Skeletal muscle tissue (tissue), 4 donors: ENCODE measurements around the gene PALM. TPM values are rescaled to one million over a fixed set of nuclear protein-coding genes. Genes with fewer than 3 reads are reported as not detected.
"Not testable (repeated sequence)": the region's sequence is repeated elsewhere in the genome, so short reads cannot be mapped to it uniquely, and the experiment has no call there.

Source experiments
- H3K27ac ChIP-seq: one replicate; pipeline ENCODE4 v1.7.0; 2013; ENCODE audit warnings: mild to moderate bottlenecking, low read depth, low read length, inconsistent platforms
- H3K27me3 ChIP-seq, 3 donors: one replicate each; pipeline ENCODE4 v1.7.0; 2013; ENCODE audit warnings: low read length in 3 of 3; ENCODE audit not compliant: control insufficient read depth in 3 of 3, insufficient read depth in 3 of 3
- H3K36me3 ChIP-seq, 3 donors: one replicate each; pipeline ENCODE4 v1.7.0; 2013; ENCODE audit warnings: low read length in 3 of 3; ENCODE audit not compliant: control insufficient read depth in 3 of 3, insufficient read depth in 3 of 3
- H3K4me1 ChIP-seq, 3 donors: one replicate each; pipeline ENCODE4 v1.7.0; 2013; ENCODE audit warnings: low read length in 3 of 3, mild to moderate bottlenecking in 3 of 3; ENCODE audit not compliant: control insufficient read depth in 3 of 3, insufficient read depth in 3 of 3
- H3K4me3 ChIP-seq, 3 donors: one replicate each; pipeline ENCODE4 v1.7.0; 2013; ENCODE audit warnings: low read length in 3 of 3
- H3K9ac ChIP-seq, 3 donors: one replicate each; pipeline ENCODE4 v1.7.0; 2013; ENCODE audit warnings: low read length in 3 of 3, mild to moderate bottlenecking in 3 of 3, moderate library complexity in 2 of 3, low read depth in 1 of 3
- H3K9me3 ChIP-seq, 3 donors: one replicate each; pipeline ENCODE4 v1.7.0; 2013; ENCODE audit warnings: low read length in 3 of 3; ENCODE audit not compliant: control insufficient read depth in 3 of 3
- total RNA-seq: library from RNA; depleted of rRNA; stranded (reverse); fragments of >200 nt; gene quantifications from one replicate; pipeline ENCODE4 v1.2.3, GENCODE V29; 2014
- donor health status: Osteomylitis.

The PALM gene
- total RNA-seq, 1 donor from 2014 or later = 13.0 TPM

- Histone ChIP-seq H3K27me3 (peaks cover 0 to 7% (median 5%) of the 10 kb centered on the region in 3 donors), H3K9ac (no peak overlapping the region), H3K27ac (no peak overlapping the region), H3K4me3 (no peak overlapping the region), H3K9me3 (no peaks in the 10 kb centered on the region), H3K36me3 (no peaks in the 10 kb centered on the region), H3K4me1 (no peaks in the 10 kb centered on the region)
Observed at GRCh38 chr19:688214-688613, 20.5 kb upstream of the PALM start.

DNA sequence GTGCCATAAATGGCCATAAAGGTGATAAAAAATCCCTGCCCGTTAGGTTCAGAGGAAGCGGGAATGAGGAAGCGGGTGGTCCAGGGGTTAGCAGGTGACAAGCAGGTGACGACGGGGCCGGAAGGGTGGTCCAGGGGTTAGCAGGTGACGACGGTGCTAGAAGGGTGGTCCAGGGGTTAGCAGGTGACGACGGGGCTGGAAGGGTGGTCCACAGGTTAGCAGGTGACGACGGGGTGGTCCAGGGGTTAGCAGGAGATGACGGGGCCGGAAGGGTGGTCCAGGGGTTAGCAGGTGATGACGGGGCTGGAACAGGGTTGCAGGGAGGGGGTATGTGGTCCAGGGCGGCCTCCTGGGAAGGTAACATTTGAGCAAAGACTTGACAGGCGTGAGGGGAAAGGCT lies 19.7 kb upstream of the PALM start:
- no peaks in the 10 kb centered on the region for H3K4me1 ChIP-seq
- H3K9ac ChIP-seq = no peak overlapping the region
- H3K27ac ChIP-seq = no peak overlapping the region
- H3K9me3 ChIP-seq = no peaks in the 10 kb centered on the region
- no peak overlapping the region for H3K4me3 ChIP-seq
- H3K27me3 ChIP-seq = peaks cover 0 to 7% (median 5%) of the 10 kb centered on the region in 3 donors
- H3K36me3 ChIP-seq = no peaks in the 10 kb centered on the region

DNA sequence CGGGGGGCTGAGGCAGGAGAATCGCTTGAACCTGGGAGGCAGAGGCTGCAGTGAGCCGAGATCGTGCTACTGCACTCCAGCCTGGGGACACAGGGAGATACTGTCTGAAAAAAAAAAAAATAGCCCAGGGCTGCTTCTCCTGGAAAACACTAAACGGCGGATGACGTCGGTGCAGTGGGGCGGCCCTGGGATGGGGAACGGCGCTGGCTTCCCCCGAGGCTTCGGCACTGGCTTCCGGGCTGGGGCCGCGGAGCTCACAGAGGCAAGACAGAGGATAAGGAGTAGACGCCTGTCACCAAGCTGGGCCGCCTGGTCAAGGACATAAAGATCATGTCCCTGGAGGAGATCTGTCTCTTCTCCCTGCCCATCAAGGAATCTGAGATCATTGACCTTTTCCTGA lies 18.5 kb upstream of the PALM start:
- Histone ChIP-seq H3K27me3 (peaks cover 4 to 13% (median 5%) of the 10 kb centered on the region in 3 donors), H3K27ac (no peak overlapping the region), H3K4me3 (no peak overlapping the region), H3K9ac (no peak overlapping the region), H3K9me3 (no peaks in the 10 kb centered on the region), H3K4me1 (no peaks in the 10 kb centered on the region), H3K36me3 (no peaks in the 10 kb centered on the region)

DNA sequence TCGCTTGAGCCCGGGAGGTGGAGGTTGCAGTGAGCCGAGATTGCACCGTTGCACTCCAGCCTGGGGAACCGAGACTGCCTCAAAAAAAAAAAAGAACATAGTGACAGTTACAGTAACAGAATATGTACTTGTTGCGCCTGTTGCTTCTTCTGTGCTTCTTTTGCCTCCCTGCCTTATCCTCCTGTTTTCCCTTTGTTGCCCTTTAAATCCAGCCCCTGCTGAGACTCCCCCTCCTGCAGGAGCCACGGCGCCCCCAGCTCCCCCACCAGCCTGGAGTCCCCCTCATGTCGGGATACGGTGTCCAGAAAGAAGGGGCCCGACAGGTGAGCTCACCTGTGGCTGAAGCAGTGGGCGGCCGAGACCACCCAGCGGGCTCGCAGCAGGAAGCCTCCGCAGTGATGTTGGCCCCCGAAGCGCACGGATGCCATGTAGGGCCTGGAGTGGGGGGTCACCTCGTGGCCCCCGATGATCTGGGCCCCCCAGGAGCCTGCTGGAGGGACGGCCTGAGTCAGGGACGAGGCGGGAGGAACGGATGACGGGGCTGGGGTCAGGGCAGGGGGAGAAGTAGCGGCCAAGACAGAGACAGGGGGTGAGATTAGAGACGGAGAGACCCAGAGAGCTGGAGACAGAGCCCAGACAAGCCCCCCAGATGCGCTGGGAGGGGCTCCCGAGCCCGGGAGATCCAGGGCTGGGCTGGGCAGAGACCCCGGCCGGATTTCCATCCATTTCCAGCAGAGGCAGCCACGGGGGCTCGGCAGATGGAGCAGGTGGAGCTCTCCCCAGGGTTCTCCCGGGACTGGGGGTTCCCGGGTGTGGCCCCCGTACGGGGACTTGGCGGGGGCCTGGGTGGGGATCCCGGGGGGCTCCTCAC lies 14.0 kb upstream of the PALM start:
- Histone ChIP-seq H3K4me1 (no peaks in the 10 kb centered on the region), H3K9me3 (no peaks in the 10 kb centered on the region), H3K27me3 (peaks cover 4 to 21% (median 10%) of the 10 kb centered on the region in 3 donors), H3K36me3 (no peaks in the 10 kb centered on the region), H3K4me3 (no peak overlapping the region), H3K27ac (no peak overlapping the region), H3K9ac (no peak overlapping the region)

GRCh38 chr19:695352-695949 lies 13.3 kb upstream of the PALM start, which contains the start of gene PRSS57:
Gene PRSS57 (minus strand): TSS chr19:695452. CDS start chr19:695430, 22 bp downstream.
- no peak within 1 kb of the TSS for H3K4me3 ChIP-seq
- peaks cover 4 to 21% (median 9%) of the 10 kb centered on the region in 3 donors for H3K27me3 ChIP-seq
- no peaks in the 10 kb centered on the region for H3K36me3 ChIP-seq
- H3K9me3 ChIP-seq = no peaks in the 10 kb centered on the region
- no peak within 1 kb of the TSS for H3K9ac ChIP-seq
- no peak within 1 kb of the TSS for H3K27ac ChIP-seq
- H3K4me1 ChIP-seq = no peaks in the 10 kb centered on the region

DNA sequence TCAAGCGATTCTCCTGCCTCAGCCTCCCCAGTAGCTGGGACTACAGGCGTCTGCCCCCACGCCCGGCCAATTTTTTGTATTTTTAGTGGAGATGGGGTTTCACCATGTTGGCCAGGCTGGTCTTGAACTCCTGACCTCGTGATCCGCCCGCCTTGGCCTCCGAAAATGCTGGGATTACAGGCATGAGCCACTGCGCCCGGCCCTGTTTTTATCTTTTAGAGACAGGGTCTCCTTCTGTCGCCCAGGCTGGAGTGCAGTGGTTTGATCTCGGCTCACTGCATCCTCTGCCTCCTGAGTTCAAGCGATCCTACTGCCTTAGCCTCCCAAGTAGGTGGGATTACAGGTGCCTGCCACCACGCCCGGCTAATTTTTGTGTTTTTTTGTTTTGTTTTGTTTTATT lies 10.2 kb upstream of the PALM start:
- H3K36me3 ChIP-seq, H3K4me1 ChIP-seq, H3K9me3 ChIP-seq, H3K27ac ChIP-seq, H3K4me3 ChIP-seq, H3K9ac ChIP-seq: not testable (repeated sequence)
- peaks cover 13 to 34% (median 14%) of the 10 kb centered on the region in 3 donors for H3K27me3 ChIP-seq

GRCh38 chr19:699885-700284 lies 8.8 kb upstream of the PALM start:
- H3K9me3 ChIP-seq, H3K4me3 ChIP-seq, H3K36me3 ChIP-seq, H3K27ac ChIP-seq, H3K9ac ChIP-seq, H3K4me1 ChIP-seq: not testable (repeated sequence)
- H3K27me3 ChIP-seq = peaks cover 16 to 31% (median 22%) of the 10 kb centered on the region in 3 donors

DNA sequence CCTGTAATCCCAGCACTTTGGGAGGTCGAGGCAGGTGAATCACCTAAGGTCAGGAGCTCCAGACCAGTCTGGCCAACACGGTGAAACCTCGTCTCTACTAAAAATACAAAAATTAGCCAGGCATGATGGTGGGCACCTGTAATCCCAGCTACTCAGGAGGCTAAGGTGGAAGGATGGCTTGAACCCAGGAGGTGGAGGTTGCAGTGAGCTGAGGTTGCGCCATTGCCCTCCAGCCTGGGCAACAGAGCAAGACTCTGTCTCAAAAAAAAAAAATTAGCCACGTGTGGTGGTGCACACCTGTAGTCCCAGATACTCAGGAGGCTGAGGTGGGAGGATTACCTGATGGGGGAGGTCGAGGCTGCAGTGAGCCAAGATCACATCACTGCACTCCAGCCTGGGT lies 5.9 kb upstream of the PALM start:
- H3K4me3 ChIP-seq, H3K27ac ChIP-seq, H3K9me3 ChIP-seq, H3K9ac ChIP-seq, H3K36me3 ChIP-seq, H3K4me1 ChIP-seq: not testable (repeated sequence)
- H3K27me3 ChIP-seq = peaks cover 17 to 22% (median 19%) of the 10 kb centered on the region in 3 donors

DNA sequence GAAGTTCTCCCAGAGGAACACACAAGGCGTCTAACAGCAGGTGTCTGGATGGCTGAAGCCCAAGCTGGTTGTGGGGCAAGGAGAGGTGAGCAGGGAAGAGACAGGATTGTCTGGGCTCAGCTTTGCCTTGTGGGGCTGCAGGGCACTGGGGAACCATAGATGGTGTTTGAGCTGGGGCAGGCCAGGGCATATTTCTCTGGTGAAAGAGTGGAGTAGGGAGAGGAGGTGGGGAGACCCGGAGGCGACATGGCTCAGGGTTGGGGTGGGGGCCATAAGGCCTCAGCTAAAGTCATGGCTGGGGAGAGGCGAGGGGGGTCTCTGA lies 5.4 kb upstream of the PALM start:
- peak overlapping the region in 2 of 3 donors; percentile 14 to 22 for H3K4me3 ChIP-seq
- peaks cover 0 to 4% (median 0%) of the 10 kb centered on the region in 3 donors for H3K4me1 ChIP-seq
- no peaks in the 10 kb centered on the region for H3K36me3 ChIP-seq
- peaks cover 0 to 2% (median 0%) of the 10 kb centered on the region in 3 donors for H3K9me3 ChIP-seq
- H3K27me3 ChIP-seq = peaks cover 19 to 26% (median 24%) of the 10 kb centered on the region in 3 donors
- H3K27ac ChIP-seq = no peak overlapping the region
- peak overlapping the region in 1 of 3 donors; percentile 16 for H3K9ac ChIP-seq
